Measurements from ENCODE around the gene SYNPR.
A peak's percentile ranks its signal among the peaks of the same experiment; 100 is the strongest.
"Not testable (repeated sequence)": the region's sequence is repeated elsewhere in the genome, so short reads cannot be mapped to it uniquely, and the experiment has no call there.

The SYNPR gene

GRCh38 chr3:63624941-63625560 lies 346.9 kb downstream of the SYNPR start:
- peak; percentile 40 for DNase-seq (ENCODE audit: low read depth)

- DNase-seq (ENCODE audit: low read depth): no peak
Measured at GRCh38 chr3:63631670-63632069, 353.6 kb downstream of the SYNPR start.

GRCh38 chr3:63635186-63635585 lies 357.1 kb downstream of the SYNPR start:
- DNase-seq (ENCODE audit: low read depth): no peak

GRCh38 chr3:63639806-63640205 lies 361.7 kb downstream of the SYNPR start:
- DNase-seq (ENCODE audit: low read depth): no peak

GRCh38 chr3:63642488-63642887 lies 364.4 kb downstream of the SYNPR start:
- DNase-seq (ENCODE audit: low read depth): no peak

GRCh38 chr3:63644212-63644797 lies 366.2 kb downstream of the SYNPR start:
- no peak for DNase-seq (ENCODE audit: low read depth)

- not testable (repeated sequence) for DNase-seq (ENCODE audit: low read depth)
Measured at GRCh38 chr3:63644928-63645781, 367.0 kb downstream of the SYNPR start.

- no peak for DNase-seq (ENCODE audit: low read depth)
Measured at GRCh38 chr3:63652066-63652725, 374.1 kb downstream of the SYNPR start, which contains the start of gene SNTN. TSS of gene SNTN (plus strand) at chr3:63652675. CDS start at chr3:63652688, 13 bp downstream.

- DNase-seq (ENCODE audit: low read depth): no peak
Measured at GRCh38 chr3:63654211-63654610, 376.1 kb downstream of the SYNPR start.

GRCh38 chr3:63654931-63655330 lies 376.8 kb downstream of the SYNPR start:
- peak; percentile 10 for DNase-seq (ENCODE audit: low read depth)

GRCh38 chr3:63655519-63655918 lies 377.4 kb downstream of the SYNPR start:
- DNase-seq (ENCODE audit: low read depth): peak; percentile 53

GRCh38 chr3:63656786-63657185 lies 378.7 kb downstream of the SYNPR start:
- peak; percentile 66 for DNase-seq (ENCODE audit: low read depth)

GRCh38 chr3:63661242-63661641 lies 383.1 kb downstream of the SYNPR start:
- DNase-seq (ENCODE audit: low read depth): peak; percentile 31

- DNase-seq (ENCODE audit: low read depth): no peak
Measured at GRCh38 chr3:63662011-63662410, 383.9 kb downstream of the SYNPR start.

GRCh38 chr3:63662500-63662899 lies 384.4 kb downstream of the SYNPR start:
- DNase-seq (ENCODE audit: low read depth): no peak
